ENCODE measurements around the gene PASK. TPM values are rescaled to one million over a fixed set of nuclear protein-coding genes. Genes with fewer than 3 reads are reported as not detected.

The PASK gene
- total and polyA plus RNA-seq, 12 donors: 0.72 to 8.9 (median 3.6) TPM

- 50 to 78% (median 71%) methylated on average over 1 of the region's 1 CpG for WGBS, 4 donors
- Histone ChIP-seq H3K4me1 (replicated peaks in 1 of 2) (peaks cover 4 to 13% of the 10 kb centered on the region in 2 donors), H3K27me3 (no peaks in the 10 kb centered on the region), H3K27ac (no peak overlapping the region), H3K36me3 (replicated peaks in 1 of 2) (peaks cover 0 to 30% of the 10 kb centered on the region in 2 donors), H3K9me3 (replicated peaks in 1 of 3) (no peaks in the 10 kb centered on the region), H3K4me3 (no peak overlapping the region)
- DNase-seq: no peak
- TF ChIP-seq CTCF (IDR thresholded peaks at IDR 0.05): no peak
- intact Hi-C loops (cut with DNase I): no loop called here
Measured at GRCh38 chr2:241155936-241156335, 6.7 kb upstream of the PASK start.

GRCh38 chr2:241154915-241155314 lies 5.6 kb upstream of the PASK start:
- no peaks in the 10 kb centered on the region for H3K9me3 ChIP-seq (replicated peaks in 1 of 3)
- no peaks in the 10 kb centered on the region for H3K27me3 ChIP-seq
- DNase-seq: no peak
- H3K4me3 ChIP-seq: no peak overlapping the region
- peaks cover 7 to 15% of the 10 kb centered on the region in 2 donors for H3K4me1 ChIP-seq (replicated peaks in 1 of 2)
- TF ChIP-seq CTCF (IDR thresholded peaks at IDR 0.05) (no peak), POLR2A (IDR thresholded peaks at IDR 0.05) (no peak)
- 89 to 99% (median 96%) methylated on average over 4 of the region's 4 CpGs for WGBS, 4 donors
- peaks cover 0 to 30% of the 10 kb centered on the region in 2 donors for H3K36me3 ChIP-seq (replicated peaks in 1 of 2)
- intact Hi-C loops (cut with DNase I): no loop called here
- H3K27ac ChIP-seq: no peak overlapping the region

GRCh38 chr2:241153616-241154015 lies 4.3 kb upstream of the PASK start:
- peaks cover 0 to 20% of the 10 kb centered on the region in 2 donors for H3K36me3 ChIP-seq (replicated peaks in 1 of 2)
- 89 to 95% (median 90%) methylated on average over 7 of the region's 7 CpGs for WGBS, 4 donors

GRCh38 chr2:241151934-241152660 lies 2.8 kb upstream of the PASK start:
- whole genome bisulfite sequencing, 4 donors: 73 to 78% (median 76%) methylated on average over 8 of the region's 8 CpGs
- intact Hi-C loops (cut with DNase I): no loop called here
- H3K9me3 ChIP-seq (replicated peaks in 1 of 3): no peaks in the 10 kb centered on the region
- peaks cover 7 to 22% of the 10 kb centered on the region in 2 donors for H3K4me1 ChIP-seq (replicated peaks in 1 of 2)
- TF ChIP-seq POLR2A (IDR thresholded peaks at IDR 0.05) (no peak), CTCF (IDR thresholded peaks at IDR 0.05) (no peak)
- H3K4me3 ChIP-seq: no peak overlapping the region
- no peak overlapping the region for H3K27ac ChIP-seq
- DNase-seq: no peak
- no peaks in the 10 kb centered on the region for H3K27me3 ChIP-seq
- peaks cover 0 to 5% of the 10 kb centered on the region in 2 donors for H3K36me3 ChIP-seq (replicated peaks in 1 of 2)

More at GRCh38 chr2:241153616-241154015, 4.3 kb upstream of the PASK start:
- intact Hi-C loops (cut with DNase I): no loop called here
- no peak for DNase-seq
- Histone ChIP-seq H3K9me3 (replicated peaks in 1 of 3) (no peaks in the 10 kb centered on the region), H3K27me3 (no peaks in the 10 kb centered on the region), H3K27ac (no peak overlapping the region), H3K4me1 (replicated peaks in 1 of 2) (peaks cover 7 to 19% of the 10 kb centered on the region in 2 donors), H3K4me3 (no peak overlapping the region)
- TF ChIP-seq CTCF (IDR thresholded peaks at IDR 0.05): no peak
- TF ChIP-seq POLR2A (IDR thresholded peaks at IDR 0.05): no peak
